NCI-H2196 treated with DMSO at 0.1 percent for 48 hours (cell line): ENCODE results near the gene PCP2.

ENCODE experiments used
- DNase-seq: peaks from one replicate; lab custom pipeline; 2025; ENCODE audit not compliant: unreplicated experiment; lab: John Stamatoyannopoulos, UW

Gene PCP2

GRCh38 chr19:7639863-7640348, 6.4 kb upstream of the PCP2 start:
- DNase-seq, result no peak

- DNase-seq, result no peak
Observed at GRCh38 chr19:7638802-7639465, 5.4 kb upstream of the PCP2 start.

- DNase-seq, result no peak
Observed at GRCh38 chr19:7637374-7638256, 4.1 kb upstream of the PCP2 start.

- DNase-seq, result peak; percentile 77
Observed at GRCh38 chr19:7636691-7637373, 3.3 kb upstream of the PCP2 start, which contains the start of gene STXBP2. Gene STXBP2 (plus strand): TSS chr19:7637110. CDS start chr19:7637150, 40 bp downstream.

- no peak for DNase-seq
Observed at GRCh38 chr19:7636317-7636690, 2.8 kb upstream of the PCP2 start.

- DNase-seq, result no peak
Observed at GRCh38 chr19:7635670-7636069, 2.2 kb upstream of the PCP2 start.

- no peak for DNase-seq
Observed at GRCh38 chr19:7632340-7633203, 947 bp downstream of the PCP2 start.

- DNase-seq, result no peak
Observed at GRCh38 chr19:7631577-7631976, 1.9 kb downstream of the PCP2 start.

GRCh38 chr19:7629347-7630054, 4.0 kb downstream of the PCP2 start, which contains the start of the genes PET100 and XAB2:
Gene PET100 (plus strand): TSS chr19:7629793. CDS start chr19:7629834, 41 bp downstream.
Gene XAB2 (minus strand): TSS chr19:7629545. CDS start chr19:7629527, 18 bp downstream.
- DNase-seq, result peak; percentile 96

GRCh38 chr19:7628589-7629311, 4.8 kb downstream of the PCP2 start:
- DNase-seq, result no peak

GRCh38 chr19:7627166-7627565, 6.4 kb downstream of the PCP2 start:
- DNase-seq, result no peak

- DNase-seq, result no peak
Observed at GRCh38 chr19:7625763-7626372, 7.7 kb downstream of the PCP2 start.

- DNase-seq, result no peak
Observed at GRCh38 chr19:7624810-7625209, 8.7 kb downstream of the PCP2 start.

- DNase-seq, result no peak
Observed at GRCh38 chr19:7623725-7624603, 9.6 kb downstream of the PCP2 start.

- DNase-seq, result no peak
Observed at GRCh38 chr19:7622933-7623685, 10.4 kb downstream of the PCP2 start.

GRCh38 chr19:7620442-7621412, 12.8 kb downstream of the PCP2 start:
- DNase-seq, result no peak
